SHP77 treated with DMSO at 0.1 percent for 48 hours (cell line): ENCODE data around the gene BUB3.

ENCODE experiments used
- DNase-seq: peaks from one replicate; lab custom pipeline; 2025; lab: John Stamatoyannopoulos, UW

Gene BUB3

DNA sequence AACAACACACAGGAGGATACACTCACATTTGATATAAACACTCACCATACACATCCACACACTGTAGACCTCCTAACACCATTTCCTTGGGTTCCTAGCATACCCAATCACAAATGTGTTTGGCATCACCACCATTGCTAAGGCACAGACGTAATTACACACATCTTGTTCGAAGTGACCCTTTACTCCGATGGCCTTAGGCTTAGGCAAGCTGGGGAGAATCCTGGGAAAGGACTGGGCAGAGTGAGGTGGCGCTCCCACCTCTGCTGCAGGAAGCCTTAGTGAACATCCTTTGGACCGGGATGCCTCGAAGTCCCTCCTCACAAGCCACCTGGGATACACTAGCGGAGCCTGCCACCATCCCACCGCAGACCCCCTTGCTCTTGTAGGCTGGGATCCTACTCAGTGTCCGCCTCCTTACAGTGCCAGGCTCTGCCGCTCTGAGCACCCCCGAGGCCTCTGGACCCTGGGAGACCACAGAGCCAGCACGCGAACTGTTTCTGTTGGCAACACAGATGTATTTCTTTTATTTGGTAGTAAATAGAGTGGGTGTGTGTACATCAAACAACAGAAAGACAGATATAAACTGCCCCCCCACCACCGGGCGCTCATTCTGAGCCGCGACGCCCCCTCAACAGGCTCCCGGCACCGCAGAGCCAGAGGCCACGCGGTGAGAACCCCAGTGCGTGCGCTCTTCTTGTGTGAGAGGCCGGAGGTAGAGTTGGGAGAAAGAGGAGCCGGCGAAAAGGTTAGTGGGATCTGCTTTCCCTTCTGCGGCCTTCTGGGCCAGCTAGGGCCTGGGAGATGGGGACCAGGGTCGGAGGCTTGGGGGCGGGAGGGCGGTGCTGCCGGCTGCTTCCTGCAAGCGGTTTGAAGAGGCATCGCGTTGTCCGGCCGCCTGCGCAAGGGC, 12.2 kb upstream of the BUB3 start:
- no peak for DNase-seq

DNA sequence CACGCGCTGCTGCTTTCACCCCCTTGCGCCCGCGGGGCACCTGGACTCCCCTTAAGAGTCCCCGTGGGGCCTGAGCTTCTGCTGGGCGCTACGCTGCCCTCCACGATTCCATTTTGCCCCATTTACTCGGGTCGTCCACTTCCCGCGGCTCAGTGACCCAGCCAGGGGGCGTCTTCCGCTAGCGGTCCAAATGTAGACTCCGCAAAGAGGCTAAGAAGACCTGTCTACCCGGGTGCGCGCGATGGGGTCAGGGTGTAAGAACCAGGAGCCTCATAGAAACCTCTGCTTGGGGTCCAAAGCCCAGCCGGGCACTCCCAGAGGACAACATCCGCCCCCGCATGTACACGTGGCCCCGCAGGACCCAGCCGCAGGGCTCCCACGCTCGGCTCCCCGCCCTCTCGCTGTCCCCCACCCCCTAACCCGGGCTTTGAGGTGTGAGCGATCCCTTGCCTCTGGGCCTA, 11.5 kb upstream of the BUB3 start:
- DNase-seq, result no peak

DNA sequence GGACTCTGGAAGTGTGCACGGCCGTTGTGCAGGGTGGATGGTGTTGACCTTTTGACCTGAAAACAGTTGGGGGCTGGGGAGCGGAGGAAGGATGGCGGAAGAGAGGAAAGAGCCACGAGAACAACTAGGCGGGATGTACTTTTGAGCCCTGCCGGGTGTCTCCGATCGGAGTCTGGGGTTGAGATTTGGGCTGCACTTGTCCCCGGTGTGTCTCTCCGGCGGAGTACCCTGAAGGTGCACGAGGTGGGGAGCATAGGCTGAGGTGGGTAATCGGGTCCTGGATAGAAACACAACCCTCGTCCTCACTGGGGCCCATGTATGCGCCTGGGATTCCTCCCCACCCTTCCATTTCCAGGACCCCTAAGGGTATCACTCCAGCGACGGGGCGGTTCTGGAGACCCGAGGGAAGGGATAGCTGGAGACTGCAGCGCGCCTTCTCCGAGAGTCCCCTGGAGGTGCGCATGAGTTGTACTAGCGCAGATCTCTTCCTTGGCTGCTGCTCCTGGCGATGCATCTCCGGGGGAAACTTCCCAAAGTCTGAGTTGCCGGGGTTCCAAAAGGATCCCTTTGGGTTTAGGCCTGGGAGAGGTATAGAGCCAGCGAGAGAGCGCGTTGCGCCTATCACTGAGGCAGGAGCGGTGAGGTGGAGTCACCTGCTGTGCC, 10.9 kb upstream of the BUB3 start:
- DNase-seq, result no peak

DNA sequence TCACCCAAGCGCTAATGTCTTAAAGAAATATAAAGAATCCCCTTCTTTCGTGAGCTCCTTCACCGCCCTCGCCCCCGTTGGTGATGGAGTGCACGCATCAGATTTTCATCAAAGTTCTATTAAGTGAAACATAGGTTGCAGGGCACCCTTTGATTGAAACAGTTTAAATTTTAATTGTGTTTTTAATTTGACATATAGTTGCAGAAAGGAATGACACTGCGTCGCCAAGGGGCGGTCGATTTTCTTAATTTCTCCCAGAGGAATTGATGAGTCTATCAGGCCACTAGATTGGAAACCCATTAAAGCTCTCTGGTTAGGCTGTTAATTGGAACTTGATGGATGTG, 10.4 kb upstream of the BUB3 start:
- no peak for DNase-seq

DNA sequence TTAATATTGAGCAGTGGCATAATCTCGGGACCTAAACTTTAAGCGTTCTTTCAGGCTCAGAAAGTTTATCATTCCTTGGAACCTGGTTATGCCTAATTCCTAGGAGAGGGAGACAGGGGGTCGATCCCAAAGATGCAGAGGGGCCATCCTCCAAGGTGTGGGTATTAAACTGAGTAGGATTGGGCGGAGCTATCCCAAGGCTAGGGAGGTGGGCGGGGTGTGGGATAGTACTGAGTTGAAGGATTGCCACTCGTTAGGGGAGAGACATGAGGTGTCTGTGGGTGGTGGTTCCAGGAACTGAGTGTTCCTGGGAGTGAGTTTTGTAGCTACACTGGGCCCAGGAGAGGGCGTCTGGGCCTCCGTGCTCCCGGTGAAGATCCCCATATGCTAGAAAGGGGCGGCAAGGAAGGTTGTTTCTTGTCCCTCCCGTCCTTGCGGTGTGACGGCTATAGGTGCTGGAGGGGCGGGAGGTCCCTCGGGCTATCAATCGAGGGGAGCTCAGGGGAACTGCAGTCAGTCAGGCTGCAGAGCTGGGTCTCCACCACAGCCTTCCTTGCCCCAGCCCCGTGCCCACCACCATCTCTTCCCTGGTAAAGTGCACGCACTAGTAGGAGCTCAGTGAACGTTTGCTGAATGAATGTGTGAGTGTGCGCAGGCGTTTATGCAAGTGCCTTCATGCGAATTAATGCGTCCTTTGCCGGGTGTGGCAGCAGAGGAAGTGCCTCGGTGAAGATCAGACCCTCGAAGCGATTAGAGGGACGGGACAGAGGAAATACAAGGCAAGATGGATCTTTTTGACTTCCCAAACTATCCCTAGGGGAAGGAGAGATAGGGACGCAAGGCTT, 9.3 kb upstream of the BUB3 start:
- no peak for DNase-seq

GRCh38 chr10:123145542-123146012, 8.6 kb upstream of the BUB3 start:
- no peak for DNase-seq

DNA sequence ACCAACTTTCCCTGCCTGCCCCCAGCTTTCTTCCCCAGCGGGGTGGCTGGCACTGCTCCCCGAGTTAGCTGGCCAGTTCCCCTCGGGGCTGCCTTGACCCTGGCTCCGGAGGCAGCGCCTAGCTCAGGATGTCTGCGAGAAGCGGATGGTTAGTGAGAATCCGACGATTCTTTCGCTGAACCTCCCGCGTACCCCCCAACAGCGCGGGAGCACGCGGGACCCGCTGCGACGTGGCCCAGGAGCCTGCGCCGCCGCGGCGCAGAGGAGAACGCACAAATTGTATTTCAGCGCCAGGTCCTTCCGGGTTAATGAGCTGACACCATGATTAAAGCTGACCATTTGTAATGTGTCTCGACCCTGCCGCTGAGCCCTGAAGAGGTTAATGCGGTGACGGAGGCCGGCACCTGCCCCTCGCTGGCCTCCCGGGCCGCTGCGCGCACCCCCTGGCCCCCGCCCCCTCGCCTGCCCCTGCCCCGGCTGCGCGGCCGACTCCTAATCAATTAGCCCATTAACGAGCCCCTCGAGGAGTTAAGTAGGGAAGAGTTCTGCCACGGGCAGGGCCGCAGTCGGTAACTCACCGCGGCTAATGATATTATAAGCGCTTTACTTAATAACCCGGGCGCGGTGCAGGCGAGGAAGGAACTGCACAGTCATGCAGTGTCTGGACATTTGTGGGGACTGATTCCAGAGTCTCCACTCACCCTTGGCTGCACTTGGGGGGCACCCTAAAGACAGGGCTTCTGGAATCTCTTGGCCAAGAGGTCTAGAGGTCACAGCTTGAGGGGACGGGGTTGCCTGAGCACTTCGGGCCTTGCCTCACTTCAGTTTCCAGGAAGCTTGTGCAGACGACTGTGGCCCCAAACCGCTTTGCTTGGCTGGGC, 7.9 kb upstream of the BUB3 start:
- no peak for DNase-seq

GRCh38 chr10:123146894-123147634, 7.1 kb upstream of the BUB3 start:
- no peak for DNase-seq

DNA sequence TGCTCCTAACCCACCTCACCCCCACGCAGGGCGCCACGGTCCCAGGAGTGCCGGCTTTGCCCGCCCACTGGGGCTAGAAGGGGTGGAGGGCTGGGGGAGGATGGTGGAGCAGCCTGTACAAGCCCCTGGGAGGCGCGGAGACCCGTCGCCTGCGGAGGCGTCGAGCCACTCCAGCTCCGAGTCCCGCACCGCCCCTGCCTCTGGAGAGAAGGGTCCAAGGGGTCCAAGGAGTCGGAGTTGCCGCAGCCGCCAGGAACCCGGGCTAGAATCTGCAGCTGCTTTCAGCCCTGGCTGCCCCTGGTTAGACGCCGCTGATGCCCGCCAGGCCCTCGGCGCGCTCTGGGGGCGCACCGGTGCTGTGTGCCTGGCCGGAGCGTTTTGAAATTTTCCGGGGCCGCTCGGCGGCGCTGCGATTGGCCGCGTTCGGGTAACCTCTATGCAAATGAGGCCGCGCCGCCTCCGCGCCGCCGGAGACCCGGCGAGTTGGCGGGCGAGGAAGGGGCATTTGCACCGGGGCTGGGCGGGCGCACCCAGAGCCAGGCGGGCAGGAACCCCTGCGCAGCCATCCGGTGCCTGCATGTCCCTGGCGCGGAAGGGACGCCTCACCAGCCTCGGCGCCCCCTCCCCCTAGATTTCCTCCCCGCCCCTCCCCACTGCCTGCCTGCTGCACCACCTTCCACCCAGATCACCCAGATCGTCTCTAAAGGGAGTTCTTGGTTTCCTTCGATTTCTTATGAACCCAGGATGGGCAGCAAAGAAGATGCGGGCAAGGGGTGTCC, 6.4 kb upstream of the BUB3 start, which contains the start of gene HMX2:
TSS of gene HMX2 (plus strand) at position 502 of the 779 bp plus-strand sequence. CDS start at position 745, 243 bp downstream.
- DNase-seq, result no peak

DNA sequence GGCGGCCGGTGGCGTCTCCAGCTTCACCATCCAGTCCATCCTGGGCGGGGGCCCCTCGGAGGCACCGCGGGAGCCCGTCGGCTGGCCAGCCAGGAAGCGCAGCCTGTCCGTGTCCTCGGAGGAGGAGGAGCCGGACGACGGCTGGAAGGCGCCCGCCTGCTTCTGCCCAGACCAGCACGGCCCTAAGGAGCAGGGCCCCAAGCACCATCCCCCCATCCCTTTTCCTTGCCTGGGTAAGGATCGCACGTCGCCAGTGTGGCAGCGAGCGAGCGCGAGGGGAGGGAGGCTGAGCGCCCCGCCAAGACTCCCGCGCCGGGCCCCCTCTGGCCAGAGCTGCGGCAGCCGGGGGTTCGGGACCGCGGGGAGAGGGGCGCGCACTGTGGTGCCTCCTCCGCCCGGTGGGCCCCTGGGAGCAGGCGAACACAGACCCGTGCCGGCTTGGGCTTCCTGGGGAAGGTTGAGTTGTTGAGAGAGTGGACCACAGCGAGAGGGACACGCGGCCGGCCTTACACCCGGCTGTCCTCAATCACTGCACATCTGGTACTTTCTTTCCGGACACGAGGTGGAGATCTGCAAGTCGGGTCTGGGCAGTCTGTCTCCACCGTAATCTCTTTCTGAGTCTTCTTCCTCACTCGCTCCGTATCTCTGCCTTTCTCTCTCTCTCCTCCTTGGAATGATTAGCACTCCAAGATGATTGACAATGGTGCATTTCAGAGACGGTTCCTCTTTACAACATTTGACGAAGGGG, 5.6 kb upstream of the BUB3 start:
- no peak for DNase-seq

GRCh38 chr10:123149162-123149567, 5.0 kb upstream of the BUB3 start:
- no peak for DNase-seq

- DNase-seq, result no peak
Observed at GRCh38 chr10:123149568-123150270, 4.5 kb upstream of the BUB3 start.

DNA sequence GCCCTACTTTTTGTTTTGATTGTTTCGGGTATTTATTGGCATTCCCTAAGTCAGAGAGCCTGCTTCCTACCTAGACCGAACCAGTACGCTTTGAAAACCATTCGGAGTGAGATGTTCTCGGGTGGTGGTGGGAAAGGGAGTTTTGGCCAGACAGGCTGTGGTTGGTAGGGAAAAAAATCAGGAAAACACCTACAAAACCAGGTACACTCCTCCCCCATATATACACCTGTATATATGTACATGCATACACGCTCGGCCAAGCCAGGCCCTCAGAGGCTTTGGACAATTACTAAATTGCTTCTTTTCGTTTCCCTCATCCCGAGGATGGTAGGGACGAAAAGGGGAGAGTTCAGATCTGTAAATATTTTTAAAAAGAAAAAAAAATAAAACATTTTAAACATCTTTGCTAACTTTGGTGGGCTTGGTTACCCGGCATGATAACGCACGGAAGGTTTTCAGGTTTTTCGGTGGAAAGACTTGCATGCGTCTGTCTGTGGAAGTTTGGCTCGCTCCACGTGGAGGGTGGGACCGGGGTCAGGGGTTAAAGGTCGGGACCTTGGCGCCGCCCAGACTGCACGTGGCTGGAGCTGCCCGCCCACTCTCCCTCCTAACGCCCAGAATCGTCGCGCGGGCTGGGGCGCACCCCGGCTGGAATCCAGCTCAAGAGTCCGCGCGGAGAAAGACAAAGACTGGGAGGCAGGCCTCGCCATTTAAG, 3.8 kb upstream of the BUB3 start:
- DNase-seq, result no peak

DNA sequence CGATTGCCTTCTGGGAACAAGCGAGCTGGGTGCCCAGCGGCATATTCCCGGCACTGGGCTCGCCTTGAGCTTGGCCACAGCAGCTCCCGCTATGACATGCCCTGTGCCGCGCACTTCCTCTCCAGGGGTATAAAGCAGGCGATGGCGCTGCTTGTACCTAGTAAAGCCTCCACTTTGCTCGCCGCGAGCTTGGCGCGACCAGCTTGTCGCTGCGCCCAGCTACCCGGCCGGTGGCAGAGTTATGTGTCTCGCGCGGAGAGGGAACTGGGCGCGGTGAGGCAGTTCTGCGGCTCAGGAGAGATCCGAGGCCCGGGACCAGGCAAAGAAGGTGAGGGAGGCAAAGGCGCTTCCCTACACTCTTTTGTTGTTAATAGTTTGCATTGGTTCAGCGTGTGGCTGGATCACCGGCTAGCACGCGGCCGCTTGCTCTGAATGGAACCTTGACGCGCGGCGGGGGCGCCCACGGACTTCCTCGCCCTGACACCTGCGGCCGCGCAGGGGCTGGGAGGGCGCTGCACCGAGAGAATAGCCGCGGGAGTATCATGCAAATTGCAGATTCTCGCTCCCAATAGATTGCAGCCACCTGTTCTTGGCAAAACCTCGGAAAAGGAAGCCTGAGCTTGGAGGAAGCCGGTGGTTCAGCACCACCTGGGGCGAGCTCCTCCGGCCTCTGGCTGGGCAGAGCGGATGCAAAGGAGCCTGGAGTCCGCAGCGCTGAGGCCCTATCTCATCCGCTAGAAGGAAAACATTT, 3.0 kb upstream of the BUB3 start:
- DNase-seq, result no peak

GRCh38 chr10:123151737-123152135, 2.5 kb upstream of the BUB3 start:
- no peak for DNase-seq

GRCh38 chr10:123153486-123154091, 613 bp upstream of the BUB3 start:
- no peak for DNase-seq
